Activated CD4-positive, alpha-beta T cell treated with anti-CD3 and anti-CD28 coated beads for 1 hour (primary cell): ENCODE results near the gene MAP2K5.
A peak's percentile ranks its signal among the peaks of the same experiment; 100 is the strongest.

ENCODE experiments used
- DNase-seq: peaks from one replicate; pipeline ENCODE4 v3.0.0-alpha.2; 2020

MAP2K5 gene

GRCh38 chr15:67765701-67766100, 223.2 kb downstream of the MAP2K5 start:
- DNase-seq: no peak

GRCh38 chr15:67766968-67767367, 224.5 kb downstream of the MAP2K5 start:
- no peak for DNase-seq

GRCh38 chr15:67768313-67768977, 225.9 kb downstream of the MAP2K5 start:
- no peak for DNase-seq

GRCh38 chr15:67769497-67770357, 227.2 kb downstream of the MAP2K5 start:
- no peak for DNase-seq

- no peak for DNase-seq
Measured at GRCh38 chr15:67770358-67770628, 227.8 kb downstream of the MAP2K5 start.

GRCh38 chr15:67771189-67771800, 228.8 kb downstream of the MAP2K5 start:
- no peak for DNase-seq

GRCh38 chr15:67774626-67775025, 232.1 kb downstream of the MAP2K5 start:
- no peak for DNase-seq

GRCh38 chr15:67775250-67775649, 232.7 kb downstream of the MAP2K5 start:
- no peak for DNase-seq

- no peak for DNase-seq
Measured at GRCh38 chr15:67775998-67776397, 233.5 kb downstream of the MAP2K5 start.

GRCh38 chr15:67776600-67776999, 234.1 kb downstream of the MAP2K5 start:
- DNase-seq: no peak

- DNase-seq: no peak
Measured at GRCh38 chr15:67777071-67777470, 234.6 kb downstream of the MAP2K5 start.

- DNase-seq: no peak
Measured at GRCh38 chr15:67777773-67778172, 235.3 kb downstream of the MAP2K5 start.

GRCh38 chr15:67778968-67779548, 236.6 kb downstream of the MAP2K5 start:
- DNase-seq: no peak

- DNase-seq: no peak
Measured at GRCh38 chr15:67779549-67780111, 237.1 kb downstream of the MAP2K5 start.

- DNase-seq: no peak
Measured at GRCh38 chr15:67781061-67781460, 238.6 kb downstream of the MAP2K5 start.

GRCh38 chr15:67781907-67782690, 239.6 kb downstream of the MAP2K5 start:
- DNase-seq: no peak

- no peak for DNase-seq
Measured at GRCh38 chr15:67782691-67782991, 240.1 kb downstream of the MAP2K5 start.

- peak; percentile 28 for DNase-seq
Measured at GRCh38 chr15:67783303-67783702, 240.8 kb downstream of the MAP2K5 start.

GRCh38 chr15:67784090-67784781, 241.7 kb downstream of the MAP2K5 start:
- DNase-seq: no peak

- DNase-seq: no peak
Measured at GRCh38 chr15:67784856-67785430, 242.4 kb downstream of the MAP2K5 start.

GRCh38 chr15:67785431-67785830, 242.9 kb downstream of the MAP2K5 start:
- DNase-seq: no peak

- DNase-seq: no peak
Measured at GRCh38 chr15:67786646-67787045, 244.1 kb downstream of the MAP2K5 start.
